Right atrium auricular region (tissue), 2 donors: ENCODE results near the gene SULT1E1. TPM values are rescaled to one million over a fixed set of nuclear protein-coding genes. Genes with fewer than 3 reads are reported as not detected.
A peak's percentile ranks its signal among the peaks of the same experiment; 100 is the strongest.

ENCODE experiments used
- DNase-seq: peaks from one replicate; pipeline ENCODE4 v3.0.0-alpha.2; 2019; ENCODE audit warnings: low spot score
- H3K27ac ChIP-seq, 2 donors: fragments of 200-600 bp; sonication (generic); 1 replicate in 1 of 2; 2 replicates in 1 of 2; pipeline ENCODE4 v1.5.1; 2016 to 2019
- H3K27me3 ChIP-seq, 2 donors: fragments of 200-600 bp; sonication (generic); one replicate each; pipeline versions ENCODE4 v1.5.1 to v1.6.0; 2017 to 2019
- H3K36me3 ChIP-seq: fragments of 200-600 bp; sonication (generic); one replicate; pipeline ENCODE4 v1.5.1; 2016
- H3K4me1 ChIP-seq, 2 donors: fragments of 200-600 bp; sonication (generic); one replicate each; pipeline versions ENCODE4 v1.5.1 to v1.6.0; 2017 to 2019
- H3K4me3 ChIP-seq, 2 donors: fragments of 200-600 bp; sonication (generic); 1 replicate in 1 of 2; 2 replicates in 1 of 2; pipeline ENCODE4 v1.5.1; 2017 to 2019; ENCODE audit warnings: mild to moderate bottlenecking in 1 of 2, moderate library complexity in 1 of 2
- H3K9me3 ChIP-seq, 2 donors: fragments of 200-600 bp; sonication (generic); one replicate each; pipeline ENCODE4 v1.5.1; 2019
- CTCF ChIP-seq, 2 donors: fragments of 200-600 bp; sonication (generic); IDR thresholded peaks; one replicate each; pipeline ENCODE4 v1.5.1; 2019; ENCODE audit warnings: antibody characterized with exemption in 2 of 2
- total RNA-seq, 2 donors: library from RNA; depleted of rRNA; stranded (reverse); fragments of >200 nt; gene quantifications; one replicate each; pipeline ENCODE4 v1.1.0, GENCODE V29; 2016

SULT1E1 gene
- total RNA-seq, 2 donors from 2014 or later: not detected

GRCh38 chr4:69888336-69888735, 28.4 kb upstream of the SULT1E1 start:
- Histone ChIP-seq H3K27ac (no peak overlapping the region), H3K9me3 (no peaks in the 10 kb centered on the region), H3K4me3 (no peak overlapping the region), H3K36me3 (no peaks in the 10 kb centered on the region), H3K4me1 (no peaks in the 10 kb centered on the region), H3K27me3 (no peaks in the 10 kb centered on the region)
- no peak for DNase-seq
- no peak for TF ChIP-seq CTCF (IDR thresholded peaks at IDR 0.05)

GRCh38 chr4:69882150-69882549, 22.2 kb upstream of the SULT1E1 start:
- Histone ChIP-seq H3K36me3 (no peaks in the 10 kb centered on the region), H3K4me3 (no peak overlapping the region), H3K9me3 (no peaks in the 10 kb centered on the region), H3K27ac (no peak overlapping the region), H3K27me3 (no peaks in the 10 kb centered on the region), H3K4me1 (no peaks in the 10 kb centered on the region)
- no peak for DNase-seq
- no peak for TF ChIP-seq CTCF (IDR thresholded peaks at IDR 0.05)

- peak in 1 of 2 donors; percentile 69 for TF ChIP-seq CTCF (IDR thresholded peaks at IDR 0.05)
- no peaks in the 10 kb centered on the region for H3K36me3 ChIP-seq
- no peaks in the 10 kb centered on the region for H3K4me1 ChIP-seq
- no peak overlapping the region for H3K4me3 ChIP-seq
- no peak for DNase-seq
- no peak overlapping the region for H3K27ac ChIP-seq
- H3K9me3 ChIP-seq: no peaks in the 10 kb centered on the region
- H3K27me3 ChIP-seq: no peaks in the 10 kb centered on the region
Observed at GRCh38 chr4:69881173-69881773, 21.3 kb upstream of the SULT1E1 start.

- H3K4me3 ChIP-seq: no peak overlapping the region
- no peaks in the 10 kb centered on the region for H3K36me3 ChIP-seq
- H3K27me3 ChIP-seq: no peaks in the 10 kb centered on the region
- no peaks in the 10 kb centered on the region for H3K4me1 ChIP-seq
- H3K27ac ChIP-seq: no peak overlapping the region
- TF ChIP-seq CTCF (IDR thresholded peaks at IDR 0.05): no peak
- no peaks in the 10 kb centered on the region for H3K9me3 ChIP-seq
- DNase-seq: no peak
Observed at GRCh38 chr4:69878250-69878649, 18.3 kb upstream of the SULT1E1 start.

- Histone ChIP-seq H3K27ac (no peak overlapping the region), H3K36me3 (no peaks in the 10 kb centered on the region), H3K4me3 (no peak overlapping the region), H3K4me1 (no peaks in the 10 kb centered on the region), H3K27me3 (no peaks in the 10 kb centered on the region), H3K9me3 (no peaks in the 10 kb centered on the region)
- no peak for DNase-seq
- TF ChIP-seq CTCF (IDR thresholded peaks at IDR 0.05): no peak
Observed at GRCh38 chr4:69877453-69877852, 17.5 kb upstream of the SULT1E1 start.

- Histone ChIP-seq H3K4me1 (no peaks in the 10 kb centered on the region), H3K9me3 (no peaks in the 10 kb centered on the region), H3K27me3 (no peaks in the 10 kb centered on the region), H3K4me3 (no peak overlapping the region), H3K36me3 (no peaks in the 10 kb centered on the region), H3K27ac (no peak overlapping the region)
- DNase-seq: no peak
- no peak for TF ChIP-seq CTCF (IDR thresholded peaks at IDR 0.05)
Observed at GRCh38 chr4:69876071-69876470, 16.1 kb upstream of the SULT1E1 start.
